ENCODE measurements around the gene LGI1.

Gene LGI1

DNA sequence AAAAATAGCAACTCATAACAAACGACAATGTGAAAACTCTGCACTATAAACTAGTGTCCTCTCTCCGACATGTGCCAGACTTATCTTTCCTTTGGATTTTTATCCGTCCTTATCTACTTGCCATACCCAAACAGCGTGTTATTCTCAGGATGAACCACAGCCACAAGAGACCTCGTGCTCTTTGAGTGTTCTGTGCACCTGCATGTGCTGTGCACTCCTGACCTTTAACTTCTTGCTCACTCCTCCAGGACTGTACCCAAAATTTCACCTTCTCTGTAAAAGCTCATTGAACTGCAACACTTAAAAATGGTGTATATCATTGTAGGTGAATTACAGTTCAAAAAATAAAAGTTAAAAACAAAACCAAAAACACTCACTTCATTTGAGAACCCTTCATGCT, 78.0 kb downstream of the LGI1 start:
- Mint-ChIP-seq H3K27me3 (peaks cover 10% of the 10 kb centered on the region), H3K4me1 (no peaks in the 10 kb centered on the region), H3K9me3 (no peaks in the 10 kb centered on the region), H3K36me3 (no peaks in the 10 kb centered on the region), H3K4me3 (no peak overlapping the region), H3K27ac (no peak overlapping the region)
- CTCF ChIA-PET = no interaction called here
- no peak for DNase-seq

DNA sequence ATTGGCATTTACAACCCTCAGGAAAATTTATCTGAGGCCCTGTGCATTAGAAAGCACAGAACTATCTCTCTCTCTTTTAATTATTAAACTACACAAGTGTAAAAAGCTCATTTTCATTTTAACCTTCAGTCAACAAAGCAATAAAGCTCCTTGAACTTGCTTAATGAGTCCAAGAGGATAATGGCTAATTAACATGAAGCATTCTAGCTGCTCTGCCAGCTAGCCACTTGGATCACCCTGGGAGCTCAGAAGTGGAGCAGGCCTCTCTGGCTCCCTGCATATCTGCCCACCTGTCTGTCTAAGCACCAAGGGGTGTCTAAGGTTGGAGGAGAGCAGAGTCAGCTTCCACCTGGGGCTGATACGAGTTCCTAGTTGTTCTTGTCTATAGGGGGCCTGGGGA, 80.1 kb downstream of the LGI1 start:
- CTCF ChIA-PET = no interaction called here
- Mint-ChIP-seq H3K4me1 (no peaks in the 10 kb centered on the region), H3K36me3 (no peaks in the 10 kb centered on the region), H3K27me3 (peaks cover 10% of the 10 kb centered on the region), H3K27ac (no peak overlapping the region), H3K9me3 (no peaks in the 10 kb centered on the region), H3K4me3 (no peak overlapping the region)
- no peak for DNase-seq

DNA sequence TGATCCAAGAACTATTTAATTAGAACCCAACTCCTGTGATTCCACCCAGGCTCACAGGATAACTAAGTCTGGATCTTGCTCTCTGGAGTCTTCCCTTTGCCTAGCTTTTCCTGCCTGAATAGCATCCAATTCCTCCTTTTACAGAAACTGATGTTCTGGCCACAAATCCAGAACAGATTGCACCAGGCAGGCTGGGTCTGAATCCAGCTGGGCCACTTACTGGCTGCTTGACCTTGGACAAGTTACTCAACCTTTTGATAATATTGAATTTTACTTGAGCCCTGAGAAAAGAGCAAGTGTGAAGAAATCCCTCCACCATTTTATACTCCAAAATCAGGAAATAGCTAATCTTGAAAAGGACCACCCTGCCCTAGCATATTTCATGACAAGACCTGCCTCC, 80.5 kb downstream of the LGI1 start:
- no peak overlapping the region for H3K4me3 Mint-ChIP-seq
- H3K4me1 Mint-ChIP-seq = no peaks in the 10 kb centered on the region
- H3K27ac Mint-ChIP-seq = no peak overlapping the region
- CTCF ChIA-PET = no interaction called here
- H3K9me3 Mint-ChIP-seq = no peaks in the 10 kb centered on the region
- H3K36me3 Mint-ChIP-seq = no peaks in the 10 kb centered on the region
- DNase-seq = no peak
- H3K27me3 Mint-ChIP-seq = peaks cover 10% of the 10 kb centered on the region

DNA sequence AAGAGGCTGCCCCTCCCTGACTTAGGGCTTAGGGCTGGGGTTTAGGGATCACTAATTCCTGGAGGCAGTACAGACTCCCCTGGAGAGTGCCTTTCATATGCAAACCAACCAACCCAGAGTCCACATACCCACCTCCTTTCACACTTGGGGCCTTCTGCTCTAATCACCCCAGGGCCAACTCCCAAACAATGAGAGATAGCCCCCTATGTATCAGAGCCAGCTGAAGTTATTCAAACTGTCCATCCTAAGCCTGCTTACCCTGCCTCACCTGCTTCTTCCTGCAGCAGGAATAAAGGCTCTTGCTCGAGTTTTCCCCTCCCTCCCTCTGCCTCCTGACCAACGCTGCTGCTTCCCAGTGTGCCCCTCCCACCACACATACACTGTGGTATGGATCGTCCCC, 84.2 kb downstream of the LGI1 start:
- Mint-ChIP-seq H3K4me3 (no peak overlapping the region), H3K27ac (no peak overlapping the region), H3K4me1 (no peaks in the 10 kb centered on the region), H3K27me3 (peaks cover 16% of the 10 kb centered on the region), H3K9me3 (no peaks in the 10 kb centered on the region), H3K36me3 (no peaks in the 10 kb centered on the region)
- no peak for DNase-seq
- CTCF ChIA-PET = interaction anchor here (0.7 kb wide), 1 partner anchor 79 kb away, joined by 4 read pairs; no protein-coding TSS in a partner anchor

DNA sequence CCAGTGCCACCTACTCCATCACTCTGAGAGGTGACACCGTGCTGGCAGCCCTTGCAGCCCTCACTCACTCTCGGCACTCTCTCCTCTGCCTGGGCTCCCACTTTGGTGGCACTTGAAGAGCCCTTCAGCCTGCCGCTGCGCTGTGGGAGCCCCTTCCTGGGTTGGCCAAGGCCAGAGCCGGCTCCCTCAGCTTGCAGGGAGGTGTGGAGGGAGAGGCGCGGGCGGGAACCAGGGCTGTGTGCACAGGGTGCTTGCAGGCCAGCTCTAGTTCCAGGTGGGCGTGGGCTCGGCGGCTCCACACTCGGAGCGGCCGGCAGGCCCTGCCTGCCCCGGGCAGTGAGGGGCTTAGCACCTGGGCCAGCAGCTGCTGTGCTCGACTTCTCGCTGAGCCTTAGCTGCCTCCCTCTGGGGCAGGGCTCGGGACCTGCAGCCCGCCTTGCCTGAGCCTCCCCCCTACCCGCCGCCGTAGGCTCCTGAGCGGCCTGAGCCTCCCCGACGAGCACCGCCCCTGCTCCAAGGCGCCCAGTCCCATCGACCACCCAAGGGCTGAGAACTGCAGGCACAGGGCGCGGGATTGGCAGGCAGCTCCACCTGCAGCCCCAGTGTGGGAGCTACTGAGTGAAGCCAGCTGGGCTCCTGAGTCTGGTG, 87.4 kb downstream of the LGI1 start:
- CTCF ChIA-PET = no interaction called here
- H3K4me3 Mint-ChIP-seq = no peak overlapping the region
- no peak for DNase-seq
- no peaks in the 10 kb centered on the region for H3K36me3 Mint-ChIP-seq
- peaks cover 11% of the 10 kb centered on the region for H3K27me3 Mint-ChIP-seq
- H3K4me1 Mint-ChIP-seq = no peaks in the 10 kb centered on the region
- no peaks in the 10 kb centered on the region for H3K9me3 Mint-ChIP-seq
- no peak overlapping the region for H3K27ac Mint-ChIP-seq
